Activated T-cell treated with anti-CD3 and anti-CD28 coated beads for 1 hour (primary cell): ENCODE measurements around the gene INPP5J.
"Not testable (repeated sequence)": the region's sequence is repeated elsewhere in the genome, so short reads cannot be mapped to it uniquely, and the experiment has no call there.

Source experiments
- DNase-seq: peaks from one replicate; pipeline ENCODE4 v3.0.0-alpha.2; 2020; ENCODE audit warnings: low read depth

INPP5J gene

GRCh38 chr22:31088233-31088986, 34.4 kb upstream of the INPP5J start:
- no peak for DNase-seq

DNA sequence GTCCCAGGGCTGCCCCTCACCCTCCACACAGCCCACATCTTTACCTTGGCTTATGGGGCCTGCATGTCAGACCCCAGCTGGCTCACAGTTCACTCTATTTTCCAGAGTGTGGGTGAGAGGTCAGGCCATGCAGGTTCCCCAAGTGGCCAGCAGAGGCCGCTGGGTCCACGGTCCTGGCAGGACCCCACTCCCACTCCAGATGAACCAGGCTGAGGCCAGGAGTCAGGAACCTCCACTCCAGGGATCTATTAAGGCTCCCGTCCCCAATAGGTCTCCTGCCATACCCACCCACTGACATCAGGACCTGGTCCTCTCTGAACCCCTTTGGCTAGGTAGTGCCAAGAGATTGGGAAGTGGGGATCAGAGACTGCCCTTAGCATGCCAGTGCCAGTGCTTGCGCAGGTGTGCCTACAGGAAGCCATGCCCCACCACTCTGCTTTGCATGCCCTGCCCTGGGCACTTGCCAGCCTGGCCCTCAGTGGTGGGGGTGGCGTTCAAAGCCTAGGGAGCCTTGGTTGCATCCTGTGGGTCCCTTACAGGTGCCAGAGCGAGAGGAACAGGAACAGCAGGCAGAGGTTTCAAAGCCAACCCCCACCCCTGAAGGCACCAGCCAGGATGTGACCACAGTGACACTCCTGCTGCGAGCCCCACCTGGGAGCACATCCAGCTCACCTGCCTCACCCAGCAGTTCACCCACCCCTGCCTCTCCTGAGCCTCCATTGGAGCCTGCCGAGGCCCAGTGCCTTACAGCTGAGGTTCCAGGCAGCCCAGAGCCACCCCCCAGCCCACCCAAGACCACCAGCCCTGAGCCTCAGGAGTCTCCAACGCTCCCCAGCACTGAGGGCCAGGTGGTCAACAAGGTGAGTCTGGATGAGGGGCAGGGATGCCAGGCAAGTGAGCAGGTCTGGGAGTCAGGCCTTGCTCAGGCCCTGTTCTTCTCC, 33.3 kb upstream of the INPP5J start:
- no peak for DNase-seq

DNA sequence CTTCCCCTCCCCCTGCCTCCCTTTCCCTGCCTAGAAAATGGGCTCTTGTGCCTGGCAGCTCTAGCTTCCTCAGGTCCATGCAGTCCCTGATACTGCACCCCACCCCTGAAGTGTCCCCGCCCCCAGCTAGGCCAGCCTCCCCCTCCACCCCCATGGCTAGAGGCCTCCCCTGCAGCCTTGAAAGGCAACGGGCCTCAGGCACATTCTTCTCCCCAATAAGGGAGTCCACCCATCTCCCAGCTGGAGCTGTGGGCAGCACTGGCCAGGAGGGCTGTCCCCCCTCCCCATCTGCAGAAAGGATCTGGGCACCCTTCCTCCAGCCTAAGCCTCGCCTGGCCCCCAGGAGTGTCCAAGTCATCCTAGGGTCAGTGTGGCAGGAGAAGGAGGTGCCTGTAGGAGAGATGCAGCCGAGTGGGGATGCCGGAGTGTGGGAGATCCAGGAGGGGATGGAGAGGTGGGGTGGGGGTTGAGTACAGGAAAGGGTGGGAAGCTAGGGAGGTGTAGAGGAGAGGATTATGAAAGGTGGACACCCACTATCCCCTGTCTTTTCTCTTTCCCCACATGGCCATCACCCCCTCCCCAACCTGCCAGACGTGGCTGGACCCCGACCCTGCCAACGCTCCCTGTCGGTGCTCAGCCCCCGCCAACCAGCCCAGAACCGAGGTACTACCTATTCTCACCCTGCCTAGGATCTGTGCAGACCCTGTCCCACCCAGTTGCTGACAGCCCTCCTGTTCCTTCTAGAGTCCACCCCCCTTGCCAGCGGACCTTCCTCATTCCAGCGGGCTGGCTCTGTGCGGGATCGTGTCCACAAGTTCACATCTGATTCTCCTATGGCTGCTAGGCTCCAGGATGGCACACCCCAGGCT, 32.3 kb upstream of the INPP5J start:
- no peak for DNase-seq

GRCh38 chr22:31091106-31091975, 31.4 kb upstream of the INPP5J start:
- no peak for DNase-seq

GRCh38 chr22:31092161-31092560, 30.6 kb upstream of the INPP5J start:
- no peak for DNase-seq

DNA sequence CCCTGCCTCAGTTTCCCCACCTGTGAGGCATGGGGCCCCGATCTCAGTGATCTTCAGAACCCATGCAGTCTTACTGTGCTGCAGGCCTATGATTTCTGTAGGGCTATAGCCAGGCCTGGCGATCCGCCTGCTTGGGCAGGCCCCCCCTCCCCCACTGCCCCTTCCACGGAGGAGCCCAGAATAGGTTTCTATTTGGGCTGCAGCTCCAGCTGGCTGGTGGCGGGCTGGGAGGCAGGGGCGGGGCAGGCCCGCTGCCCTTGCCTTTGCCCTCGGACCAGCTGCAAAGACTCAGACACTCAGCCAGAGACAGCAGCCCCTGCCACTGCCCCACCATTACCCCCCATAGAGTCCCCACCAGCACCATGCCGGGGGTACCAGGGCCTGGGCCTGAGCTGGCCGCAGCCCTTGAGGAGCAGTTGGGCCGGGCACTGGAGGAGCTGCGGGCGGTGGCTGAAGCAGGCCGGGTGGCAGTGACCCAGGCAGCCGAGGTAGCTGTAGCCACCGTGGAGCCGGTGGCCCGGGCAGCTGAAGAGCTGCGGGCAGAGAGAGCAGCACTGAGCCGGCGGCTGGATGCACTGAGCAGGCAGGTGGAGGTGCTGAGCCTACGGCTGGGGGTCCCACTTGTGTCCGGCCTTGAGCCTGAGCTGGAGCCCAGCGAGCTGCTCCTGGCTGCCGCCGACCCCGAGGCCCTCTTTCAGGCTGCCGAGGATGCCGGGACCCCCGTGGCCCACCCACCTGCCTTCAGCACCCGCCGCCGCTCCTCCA, 29.5 kb upstream of the INPP5J start:
- no peak for DNase-seq

DNA sequence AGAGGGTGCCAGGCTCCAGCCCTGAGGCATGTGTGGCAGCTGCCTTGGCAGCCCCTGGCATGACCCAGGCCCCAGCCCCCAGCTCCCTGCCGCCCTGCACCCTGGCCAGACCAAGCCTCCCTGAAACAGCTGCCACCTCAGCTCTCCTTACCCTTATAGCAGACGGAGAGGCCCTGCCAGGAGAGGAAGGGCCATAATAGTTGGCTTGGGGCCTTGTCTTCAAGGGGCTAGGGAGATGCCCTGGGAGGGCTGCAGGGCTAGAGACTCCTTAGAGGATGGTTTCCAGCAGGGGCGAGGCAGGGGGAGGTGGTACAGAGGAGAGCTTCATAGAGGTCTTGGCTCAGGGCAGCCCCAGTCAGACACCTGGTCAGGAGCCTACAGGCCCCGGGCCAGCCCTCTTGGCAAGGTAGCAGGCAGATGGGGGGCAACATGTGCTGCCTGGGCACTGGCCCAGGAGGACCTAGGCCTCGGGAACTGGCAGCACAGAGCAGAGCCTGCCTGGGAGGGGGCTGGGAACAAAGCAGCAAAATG, 28.7 kb upstream of the INPP5J start:
- DNase-seq: no peak

GRCh38 chr22:31094741-31095140, 28.0 kb upstream of the INPP5J start:
- no peak for DNase-seq

- DNase-seq: no peak
These were observed 27.0 kb upstream of the INPP5J start for GRCh38 chr22:31095637-31096249.

- no peak for DNase-seq
These were observed 26.0 kb upstream of the INPP5J start for GRCh38 chr22:31096657-31097279.

GRCh38 chr22:31097539-31097938, 25.2 kb upstream of the INPP5J start:
- DNase-seq: not testable (repeated sequence)

DNA sequence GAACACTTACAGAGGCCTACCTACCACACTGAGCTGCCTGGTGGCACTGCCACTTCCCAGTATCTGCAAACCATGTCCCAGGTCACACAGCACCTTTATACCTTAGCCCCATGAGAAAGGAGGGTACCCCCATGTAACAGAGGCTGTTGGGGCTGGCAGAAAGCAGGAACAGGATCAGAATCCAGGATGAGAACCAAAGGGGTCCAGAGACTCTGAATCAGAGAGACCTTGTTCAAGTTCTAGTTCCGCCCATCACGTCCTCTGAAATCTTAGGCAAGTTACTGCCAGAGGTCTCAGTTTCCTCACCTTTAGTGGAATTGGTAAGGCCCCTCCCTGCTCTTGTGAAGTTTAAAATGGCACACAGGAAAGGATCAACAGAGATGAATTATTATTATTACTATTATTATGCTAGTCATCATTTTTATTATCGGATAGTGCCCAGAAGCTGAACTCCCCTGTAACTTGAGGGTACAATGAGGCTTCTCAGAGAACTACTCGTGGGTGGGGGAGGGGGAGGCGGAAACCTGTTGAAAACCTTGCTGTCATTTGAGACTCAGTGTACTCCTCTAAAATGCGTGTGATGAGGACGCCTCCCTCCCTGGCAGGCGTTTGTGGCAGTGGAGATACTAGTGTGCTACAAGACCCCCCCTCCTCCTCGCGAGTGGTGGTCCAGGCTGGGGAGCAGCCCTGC, 24.7 kb upstream of the INPP5J start:
- no peak for DNase-seq

DNA sequence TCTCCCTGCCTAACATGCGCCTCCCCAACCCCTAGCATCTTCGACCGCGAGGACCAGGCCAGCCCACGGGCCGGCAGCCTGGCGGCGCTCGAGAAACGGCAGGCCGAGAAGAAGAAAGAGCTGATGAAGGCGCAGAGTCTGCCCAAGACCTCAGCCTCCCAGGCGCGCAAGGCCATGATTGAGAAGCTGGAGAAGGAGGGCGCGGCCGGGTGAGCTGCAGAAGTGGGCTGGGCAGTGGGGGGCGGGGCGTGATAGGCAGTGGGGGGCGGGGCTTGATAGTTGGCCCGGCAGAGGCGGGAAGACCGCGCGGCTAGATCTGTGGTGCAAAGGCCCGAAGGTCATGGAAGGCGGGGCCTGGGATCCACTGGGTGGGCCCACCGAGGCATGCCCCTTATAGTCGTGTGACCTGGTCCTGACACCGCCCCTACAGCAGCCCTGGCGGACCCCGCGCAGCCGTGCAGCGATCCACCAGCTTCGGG, 24.1 kb upstream of the INPP5J start:
- DNase-seq: no peak

DNA sequence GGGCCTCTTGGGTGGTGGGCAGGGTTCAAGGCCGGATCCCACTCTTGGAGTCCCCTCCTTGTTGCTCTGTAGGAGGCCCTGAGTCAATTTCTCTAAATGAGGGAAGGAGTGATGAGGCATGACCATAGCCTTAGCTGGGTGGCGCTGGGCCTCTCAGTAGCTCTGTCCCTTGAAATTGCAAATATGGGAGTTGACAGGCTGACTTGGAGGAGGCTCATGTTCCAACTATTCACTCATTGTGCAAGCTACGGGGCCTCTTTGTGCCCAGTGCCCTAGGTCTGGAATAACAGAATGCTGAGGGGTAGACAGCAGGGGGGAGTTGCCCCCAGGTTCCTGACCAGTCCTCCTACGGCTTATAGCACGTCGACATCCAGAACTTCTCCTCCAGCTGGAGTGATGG, 23.4 kb upstream of the INPP5J start:
- no peak for DNase-seq

GRCh38 chr22:31099841-31100761, 22.7 kb upstream of the INPP5J start:
- no peak for DNase-seq

- DNase-seq: no peak
These were observed 21.8 kb upstream of the INPP5J start for GRCh38 chr22:31100762-31101525.
